Stimulated activated naive B cell treated with anti-CD40 and anti-IgM and Interleukin-4, amounts not matched to agents 10 μg/mL and 1 μg/mL and 100 μg/mL, for 72 hours (primary cell): ENCODE results near the gene LAMA1.
A peak's percentile ranks its signal among the peaks of the same experiment; 100 is the strongest.
"Not testable (repeated sequence)": the region's sequence is repeated elsewhere in the genome, so short reads cannot be mapped to it uniquely, and the experiment has no call there.

Experiments used
- ATAC-seq, 2 donors: fragments of 150-1000 bp; cut with Tn5 transposase; replicated peaks; 2 replicates each; pipeline ENCODE4 v1.10.0; 2021; ENCODE audit warnings: moderate library complexity in 1 of 2
- DNase-seq: peaks from one replicate; pipeline ENCODE4 v3.0.0; 2021
- H3K27ac Mint-ChIP-seq: one replicate; pipeline ENCODE4 v1.8.0; 2022; ENCODE audit warnings: mild to moderate bottlenecking, mixed read lengths
- H3K27me3 Mint-ChIP-seq, 2 donors: one replicate each; pipeline ENCODE4 v1.8.0; 2022; ENCODE audit warnings: mixed read lengths in 2 of 2
- H3K36me3 Mint-ChIP-seq, 2 donors: one replicate each; pipeline ENCODE4 v1.8.0; 2022; ENCODE audit warnings: mixed read lengths in 2 of 2, mild to moderate bottlenecking in 1 of 2
- H3K4me1 Mint-ChIP-seq, 2 donors: one replicate each; pipeline ENCODE4 v1.8.0; 2022; ENCODE audit warnings: mixed read lengths in 2 of 2, mild to moderate bottlenecking in 1 of 2
- H3K4me3 Mint-ChIP-seq, 2 donors: one replicate each; pipeline ENCODE4 v1.8.0; 2022; ENCODE audit warnings: mild to moderate bottlenecking in 2 of 2, mixed read lengths in 2 of 2, moderate library complexity in 1 of 2
- H3K9me3 Mint-ChIP-seq, 2 donors: one replicate each; pipeline ENCODE4 v1.8.0; 2022; ENCODE audit warnings: mixed read lengths in 2 of 2, mild to moderate bottlenecking in 1 of 2

The LAMA1 gene

GRCh38 chr18:7117390-7118355, at the start of gene LAMA1:
LAMA1 (minus strand) TSS chr18:7117797; CDS start chr18:7117720, 77 bp downstream.
- peak within 1 kb of the TSS; percentile 70 to 85 for H3K4me3 Mint-ChIP-seq
- peaks cover 29 to 47% of the 10 kb centered on the region in 2 donors for H3K27me3 Mint-ChIP-seq
- H3K27ac Mint-ChIP-seq, result no peak within 1 kb of the TSS
- H3K4me1 Mint-ChIP-seq, result peaks cover 6 to 10% of the 10 kb centered on the region in 2 donors
- H3K36me3 Mint-ChIP-seq, result peaks cover 2 to 7% of the 10 kb centered on the region in 2 donors
- H3K9me3 Mint-ChIP-seq, result peaks cover 2 to 6% of the 10 kb centered on the region in 2 donors
- no peak for ATAC-seq
- DNase-seq, result no peak

- no peak overlapping the region for H3K27ac Mint-ChIP-seq
Measured at GRCh38 chr18:7165846-7166393, 48.3 kb upstream of the LAMA1 start.

GRCh38 chr18:7164323-7165004, 46.9 kb upstream of the LAMA1 start:
- no peaks in the 10 kb centered on the region for H3K36me3 Mint-ChIP-seq
- no peak overlapping the region for H3K4me3 Mint-ChIP-seq
- H3K4me1 Mint-ChIP-seq, result no peaks in the 10 kb centered on the region
- DNase-seq (no peak), ATAC-seq (peak in 1 of 2 donors; percentile 42)
- peaks cover 2 to 3% of the 10 kb centered on the region in 2 donors for H3K9me3 Mint-ChIP-seq
- no peaks in the 10 kb centered on the region for H3K27me3 Mint-ChIP-seq
- H3K27ac Mint-ChIP-seq, result no peak overlapping the region

More at GRCh38 chr18:7165846-7166393, 48.3 kb upstream of the LAMA1 start:
- Mint-ChIP-seq H3K9me3 (peaks cover 2 to 3% of the 10 kb centered on the region in 2 donors), H3K4me1 (no peaks in the 10 kb centered on the region), H3K27me3 (no peaks in the 10 kb centered on the region), H3K4me3 (no peak overlapping the region), H3K36me3 (no peaks in the 10 kb centered on the region)
- DNase-seq (no peak), ATAC-seq (no peak)

GRCh38 chr18:7158216-7158615, 40.6 kb upstream of the LAMA1 start:
- H3K9me3 Mint-ChIP-seq, result peaks cover 2 to 3% of the 10 kb centered on the region in 2 donors
- no peaks in the 10 kb centered on the region for H3K36me3 Mint-ChIP-seq
- no peaks in the 10 kb centered on the region for H3K27me3 Mint-ChIP-seq
- no peak for DNase-seq
- H3K4me3 Mint-ChIP-seq, result no peak overlapping the region
- no peaks in the 10 kb centered on the region for H3K4me1 Mint-ChIP-seq
- no peak for ATAC-seq
- no peak overlapping the region for H3K27ac Mint-ChIP-seq

GRCh38 chr18:7157760-7158159, 40.2 kb upstream of the LAMA1 start:
- no peaks in the 10 kb centered on the region for H3K27me3 Mint-ChIP-seq
- no peak overlapping the region for H3K27ac Mint-ChIP-seq
- ATAC-seq, result no peak
- H3K4me3 Mint-ChIP-seq, result no peak overlapping the region
- no peaks in the 10 kb centered on the region for H3K4me1 Mint-ChIP-seq
- DNase-seq, result no peak
- peaks cover 2 to 3% of the 10 kb centered on the region in 2 donors for H3K9me3 Mint-ChIP-seq
- no peaks in the 10 kb centered on the region for H3K36me3 Mint-ChIP-seq

- ATAC-seq (no peak), DNase-seq (no peak)
- no peak overlapping the region for H3K27ac Mint-ChIP-seq
- H3K36me3 Mint-ChIP-seq, result no peaks in the 10 kb centered on the region
- H3K9me3 Mint-ChIP-seq, result no peaks in the 10 kb centered on the region
- no peaks in the 10 kb centered on the region for H3K27me3 Mint-ChIP-seq
- H3K4me1 Mint-ChIP-seq, result no peaks in the 10 kb centered on the region
- H3K4me3 Mint-ChIP-seq, result no peak overlapping the region
Measured at GRCh38 chr18:7155887-7156286, 38.3 kb upstream of the LAMA1 start.

GRCh38 chr18:7155092-7155491, 37.5 kb upstream of the LAMA1 start:
- Mint-ChIP-seq H3K27me3 (no peaks in the 10 kb centered on the region), H3K27ac (peak overlapping the region; percentile 62), H3K36me3 (no peaks in the 10 kb centered on the region), H3K4me3 (no peak overlapping the region), H3K9me3 (no peaks in the 10 kb centered on the region), H3K4me1 (no peaks in the 10 kb centered on the region)
- DNase-seq (no peak), ATAC-seq (no peak)

- no peaks in the 10 kb centered on the region for H3K9me3 Mint-ChIP-seq
- H3K4me1 Mint-ChIP-seq, result no peaks in the 10 kb centered on the region
- no peaks in the 10 kb centered on the region for H3K27me3 Mint-ChIP-seq
- no peak overlapping the region for H3K4me3 Mint-ChIP-seq
- no peak overlapping the region for H3K27ac Mint-ChIP-seq
- DNase-seq, result no peak
- ATAC-seq, result no peak
- no peaks in the 10 kb centered on the region for H3K36me3 Mint-ChIP-seq
Measured at GRCh38 chr18:7152440-7152839, 34.8 kb upstream of the LAMA1 start.

GRCh38 chr18:7147399-7147798, 29.8 kb upstream of the LAMA1 start:
- peaks cover 0 to 1% of the 10 kb centered on the region in 2 donors for H3K9me3 Mint-ChIP-seq
- no peaks in the 10 kb centered on the region for H3K27me3 Mint-ChIP-seq
- no peaks in the 10 kb centered on the region for H3K36me3 Mint-ChIP-seq
- H3K27ac Mint-ChIP-seq, result no peak overlapping the region
- no peak overlapping the region for H3K4me3 Mint-ChIP-seq
- DNase-seq, result no peak
- ATAC-seq, result no peak
- H3K4me1 Mint-ChIP-seq, result no peaks in the 10 kb centered on the region

GRCh38 chr18:7146067-7146466, 28.5 kb upstream of the LAMA1 start:
- no peaks in the 10 kb centered on the region for H3K4me1 Mint-ChIP-seq
- H3K4me3 Mint-ChIP-seq, result no peak overlapping the region
- no peaks in the 10 kb centered on the region for H3K36me3 Mint-ChIP-seq
- no peaks in the 10 kb centered on the region for H3K27me3 Mint-ChIP-seq
- H3K9me3 Mint-ChIP-seq, result peaks cover 0 to 3% of the 10 kb centered on the region in 2 donors
- ATAC-seq, result no peak
- no peak for DNase-seq
- H3K27ac Mint-ChIP-seq, result no peak overlapping the region

- not testable (repeated sequence) for H3K27me3 Mint-ChIP-seq, H3K4me1 Mint-ChIP-seq, H3K4me3 Mint-ChIP-seq, DNase-seq, H3K27ac Mint-ChIP-seq, H3K9me3 Mint-ChIP-seq, H3K36me3 Mint-ChIP-seq, ATAC-seq
Measured at GRCh38 chr18:7144921-7145320, 27.3 kb upstream of the LAMA1 start.

GRCh38 chr18:7141287-7141686, 23.7 kb upstream of the LAMA1 start:
- ATAC-seq (no peak), DNase-seq (no peak)
- H3K27ac Mint-ChIP-seq, result no peak overlapping the region
- H3K4me3 Mint-ChIP-seq, result no peak overlapping the region
- H3K4me1 Mint-ChIP-seq, result no peaks in the 10 kb centered on the region
- peaks cover 0 to 6% of the 10 kb centered on the region in 2 donors for H3K9me3 Mint-ChIP-seq
- H3K36me3 Mint-ChIP-seq, result no peaks in the 10 kb centered on the region
- no peaks in the 10 kb centered on the region for H3K27me3 Mint-ChIP-seq

- Mint-ChIP-seq H3K36me3 (no peaks in the 10 kb centered on the region), H3K9me3 (peaks cover 0 to 6% of the 10 kb centered on the region in 2 donors), H3K27ac (no peak overlapping the region), H3K4me1 (no peaks in the 10 kb centered on the region), H3K27me3 (no peaks in the 10 kb centered on the region), H3K4me3 (no peak overlapping the region)
- DNase-seq, result no peak
- no peak for ATAC-seq
Measured at GRCh38 chr18:7139409-7139808, 21.8 kb upstream of the LAMA1 start.

GRCh38 chr18:7133181-7133580, 15.6 kb upstream of the LAMA1 start:
- no peaks in the 10 kb centered on the region for H3K36me3 Mint-ChIP-seq
- H3K27me3 Mint-ChIP-seq, result no peaks in the 10 kb centered on the region
- no peak overlapping the region for H3K4me3 Mint-ChIP-seq
- peaks cover 3 to 5% of the 10 kb centered on the region in 2 donors for H3K9me3 Mint-ChIP-seq
- H3K4me1 Mint-ChIP-seq, result no peaks in the 10 kb centered on the region
- DNase-seq (no peak), ATAC-seq (no peak)
- no peak overlapping the region for H3K27ac Mint-ChIP-seq
